Measurements from ENCODE around the gene ZNF831. TPM values are rescaled to one million over a fixed set of nuclear protein-coding genes. Genes with fewer than 3 reads are reported as not detected.
A peak's percentile ranks its signal among the peaks of the same experiment; 100 is the strongest.

ZNF831 gene
- total RNA-seq, 5 donors from 2014 or later (not counting 1 experiment from before 2014, with no cell fraction given), result 23.1 to 48.0 (median 29.7) TPM

DNA sequence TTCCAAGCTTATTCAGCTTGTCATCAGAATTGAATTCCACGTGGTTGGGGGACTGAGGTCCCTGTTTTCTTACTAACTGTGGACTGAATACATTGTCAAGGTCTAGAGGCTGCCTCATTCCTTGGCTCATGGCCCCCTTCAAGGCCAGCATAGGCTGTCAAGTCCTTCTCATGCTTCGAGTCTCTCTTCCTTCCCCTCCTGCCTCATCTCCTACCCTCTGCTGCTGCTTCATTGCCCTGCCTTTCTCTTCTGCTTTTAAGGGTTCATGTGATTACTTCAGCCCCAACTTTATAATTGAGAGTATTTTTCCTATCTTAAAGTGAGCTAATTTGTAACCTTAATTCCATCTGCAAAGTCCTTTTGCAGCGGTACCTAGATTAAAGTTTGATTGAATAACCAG, 27.6 kb upstream of the ZNF831 start:
- Histone ChIP-seq H3K9me3 (no peaks in the 10 kb centered on the region), H3K4me3 (ENCODE audit: control insufficient read depth in 1 of 2, extremely low read depth in 1 of 2, low read length in 1 of 2) (no peak overlapping the region), H3K27me3 (replicated peaks in 1 of 2; ENCODE audit: control insufficient read depth in 2 of 2, extremely low read depth in 1 of 2, insufficient read depth in 2 of 2, low read length in 1 of 2) (no peaks in the 10 kb centered on the region), H3K4me1 (ENCODE audit: control insufficient read depth in 1 of 2, extremely low read depth in 1 of 2, insufficient read depth in 2 of 2, low read length in 2 of 2) (peaks cover 0 to 8% of the 10 kb centered on the region in 2 experiments), H3K27ac (ENCODE audit: low read length) (no peak overlapping the region), H3K36me3 (ENCODE audit: control insufficient read depth in 2 of 2, extremely low read depth in 1 of 2, insufficient read depth in 1 of 2, low read length in 1 of 2) (no peaks in the 10 kb centered on the region)
- H3K27ac Mint-ChIP-seq, result no peak overlapping the region
- 100% methylated on average over 1 of the region's 3 CpGs for WGBS (ENCODE audit: insufficient coverage)
- H3K4me3 Mint-ChIP-seq, result no peak overlapping the region
- no peaks in the 10 kb centered on the region for H3K27me3 Mint-ChIP-seq
- H3K4me1 Mint-ChIP-seq, result peaks cover 18 to 36% (median 28%) of the 10 kb centered on the region in 3 donors
- DNase-seq (no peak), ATAC-seq (replicated peaks in 1 of 4) (no peak)
- peaks cover 7% of the 10 kb centered on the region for H3K36me3 Mint-ChIP-seq
- ChIA-PET CTCF (no interaction called here), POLR2A (interaction anchor here in 1 of 2 donors (1.0 kb wide), 1 partner anchor 14 kb away, joined by 3 read pairs; no protein-coding TSS in a partner anchor)
- H3K9me3 Mint-ChIP-seq, result no peaks in the 10 kb centered on the region

DNA sequence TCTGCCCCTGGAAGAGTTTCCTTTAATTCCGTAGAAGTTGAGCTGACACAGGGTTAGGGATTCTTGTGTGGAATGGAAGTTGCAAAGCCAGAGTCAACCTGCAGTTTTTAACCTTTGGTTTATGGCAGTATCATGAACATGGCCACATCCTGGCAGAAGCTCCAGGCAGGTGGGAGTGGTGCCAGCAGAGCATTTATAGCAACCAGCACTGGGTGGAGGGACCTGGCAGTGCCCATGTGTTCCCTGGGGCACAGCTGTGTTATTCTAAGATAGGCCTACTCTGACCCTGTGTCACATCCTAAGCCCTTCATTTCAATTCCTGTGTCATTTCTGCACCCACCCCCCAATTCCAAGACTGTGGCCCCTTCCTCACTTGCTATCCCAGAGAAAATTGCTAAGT, 26.1 kb upstream of the ZNF831 start:
- no peaks in the 10 kb centered on the region for H3K9me3 ChIP-seq
- no peak overlapping the region for H3K4me3 Mint-ChIP-seq
- peak; percentile 34 to 57 (median 44) for ATAC-seq (replicated peaks in 1 of 4)
- H3K9me3 Mint-ChIP-seq, result no peaks in the 10 kb centered on the region
- H3K36me3 Mint-ChIP-seq, result peaks cover 7% of the 10 kb centered on the region
- no peaks in the 10 kb centered on the region for H3K36me3 ChIP-seq (ENCODE audit: control insufficient read depth in 2 of 2, extremely low read depth in 1 of 2, insufficient read depth in 1 of 2, low read length in 1 of 2)
- H3K27me3 Mint-ChIP-seq, result no peaks in the 10 kb centered on the region
- WGBS (ENCODE audit: insufficient coverage), result 100% methylated on average over 1 of the region's 1 CpG
- no peak overlapping the region for H3K4me3 ChIP-seq (ENCODE audit: control insufficient read depth in 1 of 2, extremely low read depth in 1 of 2, low read length in 1 of 2)
- H3K27ac Mint-ChIP-seq, result no peak overlapping the region
- ChIA-PET POLR2A (interaction anchor here in 1 of 2 donors (0.6 kb wide), 1 partner anchor 47 kb away, joined by 3 read pairs; no protein-coding TSS in a partner anchor), CTCF (no interaction called here)
- peaks cover 0 to 8% of the 10 kb centered on the region in 2 experiments for H3K4me1 ChIP-seq (ENCODE audit: control insufficient read depth in 1 of 2, extremely low read depth in 1 of 2, insufficient read depth in 2 of 2, low read length in 2 of 2)
- peaks cover 17 to 34% (median 18%) of the 10 kb centered on the region in 3 donors for H3K4me1 Mint-ChIP-seq
- H3K27me3 ChIP-seq (replicated peaks in 1 of 2; ENCODE audit: control insufficient read depth in 2 of 2, extremely low read depth in 1 of 2, insufficient read depth in 2 of 2, low read length in 1 of 2), result no peaks in the 10 kb centered on the region
- DNase-seq, result no peak
- H3K27ac ChIP-seq (ENCODE audit: low read length), result no peak overlapping the region

DNA sequence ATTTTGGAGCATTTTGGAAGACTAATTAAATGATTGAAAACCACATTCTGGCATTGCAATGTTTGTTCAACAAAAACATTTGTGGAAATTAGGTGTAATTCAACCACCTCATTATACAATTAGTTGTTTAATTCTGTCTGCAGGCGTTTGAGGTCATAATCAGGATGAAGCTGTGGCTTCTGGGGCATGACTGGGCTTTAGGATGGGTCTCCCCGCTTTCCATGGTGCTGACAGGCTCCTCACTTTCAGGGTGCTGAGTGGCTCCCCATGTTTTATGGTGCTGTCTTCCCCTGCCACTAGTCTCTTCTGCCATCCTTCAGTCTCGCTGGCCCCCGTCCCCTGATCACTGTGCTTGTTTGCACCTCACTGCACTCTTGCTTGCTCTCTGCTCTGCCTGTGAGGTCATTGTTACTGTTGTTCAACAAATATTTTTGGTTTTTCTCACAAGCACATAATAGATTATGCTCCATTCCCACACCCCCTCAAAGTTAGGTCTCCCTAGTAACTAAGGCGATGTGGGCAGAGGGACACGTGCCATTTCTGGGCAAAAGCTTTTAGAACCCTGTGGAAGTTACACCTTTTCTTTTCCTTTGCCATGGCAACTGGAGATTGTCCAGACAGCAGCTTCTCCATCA, 25.4 kb upstream of the ZNF831 start:
- CTCF ChIA-PET, result no interaction called here
- H3K27me3 ChIP-seq (replicated peaks in 1 of 2; ENCODE audit: control insufficient read depth in 2 of 2, extremely low read depth in 1 of 2, insufficient read depth in 2 of 2, low read length in 1 of 2), result no peaks in the 10 kb centered on the region
- Mint-ChIP-seq H3K4me3 (no peak overlapping the region), H3K9me3 (no peaks in the 10 kb centered on the region), H3K36me3 (peaks cover 7% of the 10 kb centered on the region), H3K27ac (no peak overlapping the region), H3K4me1 (peaks cover 17 to 34% (median 18%) of the 10 kb centered on the region in 3 donors), H3K27me3 (no peaks in the 10 kb centered on the region)
- DNase-seq, result no peak
- ATAC-seq (replicated peaks in 1 of 4), result no peak
- POLR2A ChIA-PET, result no interaction called here
- no peak overlapping the region for H3K4me3 ChIP-seq (ENCODE audit: control insufficient read depth in 1 of 2, extremely low read depth in 1 of 2, low read length in 1 of 2)
- H3K4me1 ChIP-seq (ENCODE audit: control insufficient read depth in 1 of 2, extremely low read depth in 1 of 2, insufficient read depth in 2 of 2, low read length in 2 of 2), result peaks cover 0 to 8% of the 10 kb centered on the region in 2 experiments
- H3K36me3 ChIP-seq (ENCODE audit: control insufficient read depth in 2 of 2, extremely low read depth in 1 of 2, insufficient read depth in 1 of 2, low read length in 1 of 2), result no peaks in the 10 kb centered on the region
- WGBS (ENCODE audit: insufficient coverage), result 86% methylated on average over 3 of the region's 6 CpGs
- no peak overlapping the region for H3K27ac ChIP-seq (ENCODE audit: low read length)
- H3K9me3 ChIP-seq, result no peaks in the 10 kb centered on the region

DNA sequence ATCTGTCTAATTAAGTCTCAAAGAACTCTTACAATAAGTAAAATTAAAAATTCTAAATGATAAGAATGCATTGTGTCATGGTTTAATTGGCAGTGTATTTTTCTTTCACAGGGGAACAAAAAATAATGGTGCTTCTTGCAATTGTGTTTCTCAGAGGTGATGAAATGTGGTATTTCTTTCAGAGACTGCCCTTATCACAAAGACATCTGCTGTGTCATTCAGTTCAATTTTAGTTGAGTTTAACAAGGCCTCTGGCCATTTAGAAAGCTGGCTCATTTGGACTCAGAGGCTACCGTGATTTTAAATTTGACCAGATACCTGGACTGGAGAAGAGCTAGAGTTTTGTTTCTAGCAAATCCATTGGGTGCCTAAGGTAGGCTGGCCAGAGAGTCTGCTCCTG, 23.6 kb upstream of the ZNF831 start:
- Histone ChIP-seq H3K27me3 (replicated peaks in 1 of 2; ENCODE audit: control insufficient read depth in 2 of 2, extremely low read depth in 1 of 2, insufficient read depth in 2 of 2, low read length in 1 of 2) (no peaks in the 10 kb centered on the region), H3K4me3 (ENCODE audit: control insufficient read depth in 1 of 2, extremely low read depth in 1 of 2, low read length in 1 of 2) (no peak overlapping the region), H3K27ac (ENCODE audit: low read length) (no peak overlapping the region), H3K4me1 (ENCODE audit: control insufficient read depth in 1 of 2, extremely low read depth in 1 of 2, insufficient read depth in 2 of 2, low read length in 2 of 2) (peaks cover under 1 to 17% of the 10 kb centered on the region in 2 experiments), H3K36me3 (ENCODE audit: control insufficient read depth in 2 of 2, extremely low read depth in 1 of 2, insufficient read depth in 1 of 2, low read length in 1 of 2) (no peaks in the 10 kb centered on the region), H3K9me3 (no peaks in the 10 kb centered on the region)
- ChIA-PET CTCF (no interaction called here), POLR2A (no interaction called here)
- no peak for ATAC-seq (replicated peaks in 1 of 4)
- peaks cover 7% of the 10 kb centered on the region for H3K36me3 Mint-ChIP-seq
- no peaks in the 10 kb centered on the region for H3K9me3 Mint-ChIP-seq
- 83% methylated on average over 1 of the region's 1 CpG for WGBS (ENCODE audit: insufficient coverage)
- H3K27ac Mint-ChIP-seq, result peak overlapping the region; percentile 49 to 64
- H3K4me1 Mint-ChIP-seq, result peaks cover 29 to 49% (median 33%) of the 10 kb centered on the region in 3 donors
- DNase-seq, result no peak
- H3K27me3 Mint-ChIP-seq, result no peaks in the 10 kb centered on the region
- no peak overlapping the region for H3K4me3 Mint-ChIP-seq

DNA sequence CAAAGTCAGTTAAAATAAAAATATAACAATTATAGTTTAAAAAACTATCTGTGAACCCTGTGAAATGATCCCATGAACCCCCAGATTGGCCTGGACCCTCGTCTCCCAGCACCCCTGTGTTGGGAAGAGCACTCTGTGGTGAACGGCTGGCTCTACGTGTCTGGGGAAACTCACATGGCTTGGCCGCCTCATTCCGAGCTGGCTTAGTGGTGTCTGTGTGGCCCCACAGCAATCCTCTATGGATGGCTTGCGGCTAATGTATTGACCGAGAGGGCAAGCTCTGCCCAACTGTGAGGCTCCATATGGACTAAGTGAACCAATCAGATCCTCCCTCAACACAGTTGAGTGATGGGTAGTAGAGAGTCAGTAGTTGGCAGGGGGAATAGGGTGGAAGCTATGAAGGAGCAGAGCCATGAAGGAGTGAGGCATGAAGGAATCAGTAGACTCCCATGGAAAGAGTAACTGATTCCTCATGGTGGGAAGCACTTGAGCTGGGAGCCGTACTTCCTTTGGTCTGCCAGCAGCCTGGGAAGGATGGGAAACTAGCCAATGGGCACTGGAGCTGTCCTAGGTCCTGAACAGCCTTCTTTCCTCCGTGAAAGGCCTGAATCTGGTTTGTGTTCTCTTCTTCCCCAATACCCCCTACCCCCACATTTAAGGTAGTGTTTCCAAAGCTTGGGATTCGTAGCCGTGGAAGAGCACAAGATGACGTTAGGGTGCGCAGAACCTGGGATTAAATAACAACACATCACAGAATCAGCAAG, 21.6 kb upstream of the ZNF831 start:
- WGBS (ENCODE audit: insufficient coverage), result 93% methylated on average over 4 of the region's 13 CpGs
- ChIA-PET CTCF (interaction anchor here (0.6 to 1.5 kb wide), 4 partner anchors 20 to 599 kb away, joined by 3 to 5 read pairs (median 3); no protein-coding TSS in a partner anchor), POLR2A (interaction anchor here in 1 of 2 donors (0.6 kb wide), 1 partner anchor 18 kb away, joined by 3 read pairs; no protein-coding TSS in a partner anchor)
- Mint-ChIP-seq H3K27me3 (no peaks in the 10 kb centered on the region), H3K4me3 (no peak overlapping the region), H3K36me3 (no peaks in the 10 kb centered on the region), H3K9me3 (no peaks in the 10 kb centered on the region), H3K27ac (peak overlapping the region in 1 of 2 donors; percentile 27), H3K4me1 (peaks cover 39 to 60% (median 53%) of the 10 kb centered on the region in 3 donors)
- Histone ChIP-seq H3K27me3 (replicated peaks in 1 of 2; ENCODE audit: control insufficient read depth in 2 of 2, extremely low read depth in 1 of 2, insufficient read depth in 2 of 2, low read length in 1 of 2) (no peaks in the 10 kb centered on the region), H3K36me3 (ENCODE audit: control insufficient read depth in 2 of 2, extremely low read depth in 1 of 2, insufficient read depth in 1 of 2, low read length in 1 of 2) (no peaks in the 10 kb centered on the region), H3K4me1 (ENCODE audit: control insufficient read depth in 1 of 2, extremely low read depth in 1 of 2, insufficient read depth in 2 of 2, low read length in 2 of 2) (peaks cover 6 to 37% of the 10 kb centered on the region in 2 experiments), H3K4me3 (ENCODE audit: control insufficient read depth in 1 of 2, extremely low read depth in 1 of 2, low read length in 1 of 2) (no peak overlapping the region), H3K9me3 (no peaks in the 10 kb centered on the region), H3K27ac (ENCODE audit: low read length) (no peak overlapping the region)
- ATAC-seq (replicated peaks in 1 of 4), result no peak
- DNase-seq, result peak in 1 of 35 experiments; percentile 46

DNA sequence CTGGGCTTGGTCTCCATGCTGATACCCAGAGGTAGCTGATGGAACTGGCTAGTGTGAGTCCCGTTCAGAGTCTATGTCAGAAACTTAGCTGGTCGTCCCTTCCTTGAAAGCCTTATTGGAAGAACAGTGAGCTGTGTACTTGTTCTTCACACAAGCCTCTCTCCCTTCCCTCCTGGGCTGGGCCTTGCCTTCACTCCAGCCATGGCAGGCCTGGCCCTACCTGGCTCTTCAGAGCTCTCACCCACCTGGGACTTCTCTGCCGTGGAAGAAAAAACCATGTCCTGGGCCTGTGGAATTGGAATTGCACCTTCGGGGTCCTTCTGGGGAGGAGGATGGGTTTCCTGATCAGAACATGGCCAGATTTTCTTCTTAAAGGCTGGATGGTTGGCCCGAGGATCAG, 20.3 kb upstream of the ZNF831 start:
- Histone ChIP-seq H3K27me3 (replicated peaks in 1 of 2; ENCODE audit: control insufficient read depth in 2 of 2, extremely low read depth in 1 of 2, insufficient read depth in 2 of 2, low read length in 1 of 2) (no peaks in the 10 kb centered on the region), H3K36me3 (ENCODE audit: control insufficient read depth in 2 of 2, extremely low read depth in 1 of 2, insufficient read depth in 1 of 2, low read length in 1 of 2) (no peaks in the 10 kb centered on the region), H3K4me3 (ENCODE audit: control insufficient read depth in 1 of 2, extremely low read depth in 1 of 2, low read length in 1 of 2) (no peak overlapping the region), H3K27ac (ENCODE audit: low read length) (no peak overlapping the region), H3K9me3 (no peaks in the 10 kb centered on the region), H3K4me1 (ENCODE audit: control insufficient read depth in 1 of 2, extremely low read depth in 1 of 2, insufficient read depth in 2 of 2, low read length in 2 of 2) (peaks cover 12 to 46% of the 10 kb centered on the region in 2 experiments)
- Mint-ChIP-seq H3K4me1 (peaks cover 44 to 63% (median 55%) of the 10 kb centered on the region in 3 donors), H3K4me3 (no peak overlapping the region), H3K27ac (peak overlapping the region; percentile 23 to 52), H3K36me3 (peaks cover 6% of the 10 kb centered on the region), H3K9me3 (no peaks in the 10 kb centered on the region), H3K27me3 (no peaks in the 10 kb centered on the region)
- 100% methylated on average over 1 of the region's 5 CpGs for WGBS (ENCODE audit: insufficient coverage)
- DNase-seq (no peak), ATAC-seq (replicated peaks in 1 of 4) (no peak)
- ChIA-PET CTCF (interaction anchor here (0.5 to 1.0 kb wide), 5 partner anchors 18 to 65 kb away, joined by 3 to 4 read pairs (median 4); no protein-coding TSS in a partner anchor), POLR2A (interaction anchor here in 1 of 2 donors (0.9 kb wide), 1 partner anchor 20 kb away, joined by 6 read pairs; no protein-coding TSS in a partner anchor)

Data from T-cell (primary cell).